G401.6 (cell line): ENCODE results near the gene ZEB2.
A peak's percentile ranks its signal among the peaks of the same experiment; 100 is the strongest.

ENCODE experiments used
- FAIRE-seq: peaks from 2 replicates; lab custom pipeline; 2012; peaks lifted over from hg19 to GRCh38; lab: Jason Lieb, UNC

ZEB2 gene

GRCh38 chr2:144421606-144422510 is 98.1 kb downstream of the ZEB2 start:
- no peak for FAIRE-seq

- no peak for FAIRE-seq
Observed at GRCh38 chr2:144419218-144419617, 100.7 kb downstream of the ZEB2 start.

GRCh38 chr2:144415386-144415785 is 104.5 kb downstream of the ZEB2 start:
- no peak for FAIRE-seq

GRCh38 chr2:144414324-144414845 is 105.5 kb downstream of the ZEB2 start:
- FAIRE-seq: no peak

GRCh38 chr2:144412709-144413108 is 107.2 kb downstream of the ZEB2 start:
- no peak for FAIRE-seq

- FAIRE-seq: no peak
Observed at GRCh38 chr2:144411473-144411872, 108.4 kb downstream of the ZEB2 start.

GRCh38 chr2:144409241-144409640 is 110.7 kb downstream of the ZEB2 start:
- no peak for FAIRE-seq

- no peak for FAIRE-seq
Observed at GRCh38 chr2:144407262-144407661, 112.7 kb downstream of the ZEB2 start.

GRCh38 chr2:144405982-144406788 is 113.7 kb downstream of the ZEB2 start:
- FAIRE-seq: no peak

GRCh38 chr2:144405321-144405720 is 114.6 kb downstream of the ZEB2 start:
- FAIRE-seq: peak; percentile 19

- no peak for FAIRE-seq
Observed at GRCh38 chr2:144404586-144405314, 115.2 kb downstream of the ZEB2 start.

GRCh38 chr2:144403933-144404332 is 116.0 kb downstream of the ZEB2 start:
- no peak for FAIRE-seq

GRCh38 chr2:144402251-144402650 is 117.7 kb downstream of the ZEB2 start:
- FAIRE-seq: no peak

- FAIRE-seq: no peak
Observed at GRCh38 chr2:144401036-144401435, 118.9 kb downstream of the ZEB2 start.

GRCh38 chr2:144396318-144396717 is 123.6 kb downstream of the ZEB2 start:
- FAIRE-seq: no peak

- FAIRE-seq: no peak
Observed at GRCh38 chr2:144390424-144391020, 129.4 kb downstream of the ZEB2 start.

GRCh38 chr2:144389930-144390311 is 130.0 kb downstream of the ZEB2 start:
- no peak for FAIRE-seq

- FAIRE-seq: no peak
Observed at GRCh38 chr2:144389151-144389929, 130.6 kb downstream of the ZEB2 start.

- FAIRE-seq: no peak
Observed at GRCh38 chr2:144385381-144385780, 134.5 kb downstream of the ZEB2 start.

- FAIRE-seq: no peak
Observed at GRCh38 chr2:144383571-144384100, 136.3 kb downstream of the ZEB2 start.

GRCh38 chr2:144382849-144383248 is 137.1 kb downstream of the ZEB2 start:
- FAIRE-seq: no peak
